NCI-H146 treated with DMSO at 0.1 percent for 48 hours (cell line): ENCODE measurements around the gene CTNNA2.

Source experiments
- DNase-seq: peaks from one replicate; lab custom pipeline; 2025; ENCODE audit not compliant: unreplicated experiment; lab: John Stamatoyannopoulos, UW

Gene CTNNA2

DNA sequence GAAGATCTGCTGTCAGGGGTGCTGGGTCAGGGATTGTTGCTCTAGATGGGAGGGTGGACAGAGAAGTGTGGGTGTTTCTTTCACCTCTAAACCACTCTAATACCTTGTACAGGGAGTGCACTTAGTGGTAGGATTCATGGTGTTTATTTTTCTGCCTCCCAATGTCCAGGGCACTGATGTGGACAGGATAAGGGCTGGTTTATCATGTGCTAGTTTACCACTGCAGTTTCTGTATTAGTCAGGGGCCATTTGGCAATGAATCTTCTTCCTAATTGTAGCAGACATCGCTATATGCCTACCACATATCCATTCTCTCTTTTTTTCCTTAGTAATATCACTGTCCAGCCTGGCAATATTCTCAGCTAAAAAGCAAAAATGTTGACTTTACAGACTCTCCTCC lies 842.0 kb downstream of the CTNNA2 start:
- DNase-seq = no peak

DNA sequence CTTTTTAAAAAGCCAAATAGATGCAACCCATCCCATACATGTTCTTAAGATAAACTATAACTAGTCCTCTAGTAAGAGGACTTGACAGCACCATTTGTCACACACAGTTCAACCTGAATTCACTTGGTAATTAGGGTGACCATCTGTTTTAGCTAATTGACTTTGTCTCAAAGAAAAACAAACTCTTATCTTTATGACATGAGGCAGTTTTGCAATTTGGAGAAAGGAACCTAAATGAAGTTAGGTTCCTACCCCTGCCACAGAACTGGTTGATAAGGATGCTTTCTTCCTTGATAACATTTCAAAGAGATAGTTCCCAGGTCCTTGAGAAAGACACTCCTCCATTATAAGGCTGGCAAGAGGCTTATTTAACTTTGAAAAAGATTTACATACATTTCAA lies 849.1 kb downstream of the CTNNA2 start:
- no peak for DNase-seq

DNA sequence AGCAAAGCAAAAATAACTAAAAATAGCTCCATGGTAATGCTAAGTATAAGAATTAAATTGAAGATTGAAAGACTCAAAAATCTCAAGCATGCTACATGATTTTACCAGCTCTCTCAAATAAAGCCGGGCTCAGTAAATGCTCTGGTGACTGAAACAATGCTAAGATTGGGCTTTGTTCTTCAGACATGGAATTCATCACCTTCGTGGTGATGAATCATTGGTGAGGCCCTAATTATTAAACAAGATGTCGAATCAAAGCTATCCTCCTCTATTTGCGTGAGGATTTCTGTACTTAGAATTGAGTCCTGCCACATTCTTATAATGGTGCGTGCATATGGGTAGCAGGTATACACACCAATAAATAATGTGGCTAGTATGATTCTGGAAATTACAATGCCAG lies 850.5 kb downstream of the CTNNA2 start:
- no peak for DNase-seq

DNA sequence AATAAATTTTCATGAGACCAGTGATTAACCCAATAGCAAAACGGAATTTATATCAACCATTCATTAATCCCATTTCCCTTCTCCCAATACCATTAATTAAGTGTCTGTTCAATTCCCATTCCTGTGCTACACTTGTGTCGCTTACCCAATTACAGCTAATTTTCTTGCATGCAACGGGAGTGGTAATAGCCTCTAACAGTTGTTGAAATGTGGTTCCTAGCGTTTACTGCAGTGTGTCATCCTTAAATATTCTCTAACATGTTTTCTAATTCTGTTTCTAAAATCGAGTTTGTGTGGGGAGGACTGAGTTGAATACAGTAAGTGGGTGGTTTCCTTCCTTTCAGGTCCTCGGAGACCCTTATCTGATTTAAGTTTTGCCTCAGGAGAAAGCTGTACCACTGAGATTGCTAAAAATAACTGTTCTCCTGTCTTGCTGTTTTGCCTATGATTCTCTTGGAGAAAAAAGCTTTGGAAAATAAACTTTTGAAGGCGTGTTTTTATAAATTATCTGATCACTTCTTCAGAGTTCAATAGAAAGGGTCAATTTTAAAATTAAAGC lies 851.0 kb downstream of the CTNNA2 start:
- DNase-seq = no peak

DNA sequence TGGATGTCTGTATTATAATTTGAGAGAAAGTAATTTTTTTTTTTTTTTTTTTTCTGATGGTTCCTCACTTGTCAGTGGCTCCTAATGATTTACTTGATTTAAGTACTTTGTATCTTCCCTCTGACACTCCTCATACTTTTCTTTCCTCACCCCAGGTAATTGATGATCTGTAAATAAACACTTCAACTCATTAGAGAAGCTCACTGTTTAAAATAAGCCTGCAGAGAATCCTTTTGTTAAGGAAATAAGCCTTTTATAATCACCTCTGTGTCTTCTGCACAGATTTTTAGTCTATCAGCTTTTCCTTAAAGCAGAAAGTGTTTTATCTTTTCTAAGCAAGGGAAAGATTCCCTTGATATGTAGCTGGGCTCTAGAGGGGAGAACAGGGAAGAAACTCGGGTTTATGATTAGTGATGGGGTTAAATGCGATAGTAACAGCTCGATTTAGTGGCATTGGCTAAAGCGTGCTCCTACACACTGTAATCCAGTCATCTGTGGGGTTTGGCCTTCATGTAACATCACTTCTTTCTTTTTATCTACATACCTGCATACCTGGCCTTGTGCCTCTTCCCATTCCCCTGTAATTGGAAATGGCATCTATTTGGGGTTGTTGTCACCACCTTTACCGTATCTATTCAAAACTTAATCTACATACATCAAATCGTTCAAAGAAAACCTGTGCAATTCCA lies 851.8 kb downstream of the CTNNA2 start:
- no peak for DNase-seq

DNA sequence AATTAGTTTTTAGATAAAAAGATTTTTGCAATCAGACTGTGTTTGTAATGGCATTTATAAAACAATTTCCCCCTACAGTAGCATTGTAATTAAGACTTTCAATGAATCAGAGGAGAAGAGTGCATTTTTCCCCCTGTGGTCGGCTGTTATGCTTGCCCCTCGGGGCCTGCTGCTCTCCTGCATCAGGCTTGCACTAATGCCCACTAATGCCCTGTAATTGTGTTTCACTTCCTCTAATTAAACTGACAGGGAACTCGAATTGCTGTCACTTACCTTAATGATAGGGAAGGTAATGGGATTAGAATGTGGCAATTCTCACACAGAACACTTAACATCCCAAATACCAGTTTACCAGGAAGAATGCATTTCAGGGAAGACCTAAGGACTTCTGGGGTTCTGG lies 852.9 kb downstream of the CTNNA2 start:
- DNase-seq = no peak

DNA sequence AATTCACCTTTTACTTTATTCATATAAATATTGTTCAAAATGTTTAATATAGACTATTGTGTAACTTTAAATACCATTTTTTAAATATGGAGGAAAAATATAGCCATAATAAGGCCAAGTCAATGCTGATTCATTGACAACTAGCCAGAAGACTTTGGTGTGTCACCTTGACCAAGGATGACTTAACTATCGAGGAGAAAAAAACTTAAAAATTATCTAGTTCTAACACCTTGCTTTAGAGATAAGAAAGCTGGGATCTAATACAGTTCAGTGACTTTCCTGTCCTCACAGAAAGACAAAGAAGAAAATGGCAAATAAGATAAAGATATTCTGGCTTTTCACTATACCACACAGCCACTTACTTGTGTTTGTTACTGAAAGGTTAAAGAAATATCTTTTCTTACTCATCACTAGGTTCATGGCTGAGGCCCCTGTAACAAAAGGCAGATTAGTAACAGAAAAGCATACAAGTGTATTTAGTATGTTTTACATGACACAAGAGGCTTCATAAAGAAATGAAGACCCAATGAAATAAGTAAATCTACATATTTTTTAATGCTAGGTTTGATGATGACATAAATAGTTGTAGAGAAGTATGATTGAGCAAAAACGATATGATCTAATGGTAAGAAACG lies 857.6 kb downstream of the CTNNA2 start:
- DNase-seq = no peak

DNA sequence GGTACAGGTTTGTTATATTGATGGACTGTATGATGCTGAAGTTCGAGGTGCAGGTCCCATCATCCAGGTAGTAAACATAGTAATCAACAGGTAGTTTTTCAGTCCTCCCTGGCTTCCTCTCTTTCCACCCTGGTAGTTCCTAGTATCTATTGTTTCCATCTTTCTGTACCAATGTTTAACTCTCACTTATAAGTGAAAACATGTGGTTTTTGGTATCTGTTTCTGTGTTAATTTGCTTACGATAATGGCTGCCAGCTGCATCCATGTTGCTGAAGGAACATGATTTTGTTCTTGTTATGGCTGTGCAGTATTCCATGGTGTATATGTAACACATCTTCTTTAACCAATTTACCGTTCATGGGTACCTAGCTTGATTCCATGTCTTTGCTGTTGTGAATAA lies 861.3 kb downstream of the CTNNA2 start:
- no peak for DNase-seq

DNA sequence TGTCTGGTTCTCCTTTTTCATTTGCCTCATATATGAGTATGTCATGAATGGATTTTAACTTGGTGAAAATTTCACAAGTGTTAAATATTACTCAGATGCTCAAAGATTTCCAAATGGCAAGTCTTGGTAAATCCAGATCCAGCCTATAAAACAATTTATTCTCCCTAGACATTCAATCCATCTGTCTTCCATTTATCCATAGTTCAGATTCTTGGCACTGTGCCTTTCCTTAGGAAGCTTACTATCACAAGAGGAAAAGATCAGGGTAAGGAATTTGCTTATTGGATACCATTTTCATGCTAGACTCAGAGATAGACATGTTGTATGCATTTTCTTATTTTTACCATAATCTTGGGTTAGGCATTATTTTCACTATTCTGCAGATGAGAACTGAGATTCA lies 864.2 kb downstream of the CTNNA2 start:
- DNase-seq = no peak

DNA sequence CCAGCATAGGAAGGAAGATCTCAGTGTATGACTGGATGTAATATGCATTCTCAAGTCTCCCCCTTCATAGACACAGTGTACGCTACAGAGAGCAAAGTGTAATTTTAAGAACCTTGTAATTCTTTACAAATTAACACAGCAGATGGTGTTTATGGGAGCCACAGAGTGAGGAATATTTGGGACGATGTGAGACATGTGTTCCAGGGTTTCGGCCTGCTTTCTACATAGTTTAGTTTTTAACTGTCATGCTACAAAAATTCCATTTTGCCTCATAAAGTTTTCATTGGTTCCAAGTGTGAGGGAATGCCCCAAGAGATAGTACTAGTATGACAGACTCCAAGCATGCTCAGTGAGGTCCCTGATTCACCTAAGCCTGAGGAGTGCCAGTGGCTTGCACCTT lies 867.9 kb downstream of the CTNNA2 start:
- no peak for DNase-seq

DNA sequence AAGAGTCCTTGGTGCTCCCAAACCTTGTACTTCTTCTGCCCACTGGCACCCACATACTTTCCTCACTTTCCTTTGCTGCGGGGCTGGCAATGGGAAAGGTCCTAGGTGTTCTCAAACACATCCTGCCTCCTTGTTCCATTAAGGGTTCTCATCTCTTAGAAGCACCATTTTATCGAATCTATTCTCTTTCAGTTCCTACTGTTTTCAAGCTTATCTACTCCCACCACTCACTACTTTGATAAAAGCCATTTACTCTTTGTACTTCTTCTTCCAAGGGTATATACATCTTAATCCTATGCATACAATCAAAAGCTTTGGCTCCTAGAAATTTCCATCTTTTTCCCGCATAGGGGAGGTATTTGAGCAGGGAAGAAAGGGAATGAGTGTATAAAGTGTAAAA lies 868.8 kb downstream of the CTNNA2 start:
- no peak for DNase-seq

DNA sequence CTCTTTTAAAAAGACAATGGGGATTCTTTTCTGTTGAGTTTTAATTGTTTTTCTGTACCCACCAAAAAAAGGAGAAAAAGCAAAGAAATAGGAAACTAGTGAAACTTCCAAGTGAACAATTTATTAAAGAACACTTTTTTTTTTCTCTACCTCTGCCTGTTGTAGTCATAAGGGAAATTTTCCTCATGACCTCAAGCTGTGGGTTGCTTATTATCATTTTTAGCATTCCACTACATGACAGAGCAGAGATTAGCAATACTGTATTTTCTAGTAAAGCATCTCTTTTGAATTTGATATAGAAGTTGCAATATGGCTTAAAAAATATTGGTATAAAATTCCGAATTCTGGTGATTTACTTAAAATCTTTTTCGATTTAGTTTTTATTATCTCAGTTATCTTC lies 879.6 kb downstream of the CTNNA2 start:
- DNase-seq = no peak

DNA sequence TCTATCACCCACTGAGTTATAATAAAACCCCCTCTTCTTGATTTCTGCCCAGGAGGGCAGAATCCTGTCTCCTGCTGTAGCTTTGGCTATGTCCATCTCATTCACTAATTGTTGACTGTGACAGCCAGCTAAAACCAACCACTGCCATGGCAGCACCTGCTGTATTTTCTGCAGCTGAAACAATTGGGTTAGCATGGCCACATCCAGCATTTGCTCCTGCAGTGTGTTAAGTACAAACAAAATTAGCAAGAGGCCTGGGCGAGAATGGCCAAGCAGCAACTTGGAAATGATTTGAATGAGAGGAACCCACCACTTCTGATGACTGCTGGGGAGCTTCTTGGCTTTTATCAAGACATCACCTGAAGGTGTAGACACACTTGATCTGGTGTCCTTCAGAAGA lies 881.1 kb downstream of the CTNNA2 start:
- DNase-seq = no peak

DNA sequence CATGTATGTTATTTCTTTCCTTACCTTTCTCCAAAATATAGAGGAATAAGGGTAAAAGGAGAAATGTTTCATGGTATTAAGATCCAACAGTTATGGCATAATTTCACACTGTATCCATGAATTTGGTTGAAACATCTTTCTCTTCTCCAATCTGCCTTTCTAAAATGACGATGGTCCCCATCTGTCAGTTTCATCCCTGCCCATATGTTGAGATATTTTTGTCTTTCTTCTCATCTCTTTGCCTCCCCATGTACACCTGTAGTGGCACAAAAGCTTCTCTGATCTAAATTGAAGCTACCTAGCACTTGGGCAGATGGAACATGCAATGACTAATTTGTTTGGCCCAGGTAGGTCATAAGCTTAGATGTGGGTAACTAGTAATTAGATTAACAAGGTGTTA lies 882.4 kb downstream of the CTNNA2 start:
- no peak for DNase-seq

DNA sequence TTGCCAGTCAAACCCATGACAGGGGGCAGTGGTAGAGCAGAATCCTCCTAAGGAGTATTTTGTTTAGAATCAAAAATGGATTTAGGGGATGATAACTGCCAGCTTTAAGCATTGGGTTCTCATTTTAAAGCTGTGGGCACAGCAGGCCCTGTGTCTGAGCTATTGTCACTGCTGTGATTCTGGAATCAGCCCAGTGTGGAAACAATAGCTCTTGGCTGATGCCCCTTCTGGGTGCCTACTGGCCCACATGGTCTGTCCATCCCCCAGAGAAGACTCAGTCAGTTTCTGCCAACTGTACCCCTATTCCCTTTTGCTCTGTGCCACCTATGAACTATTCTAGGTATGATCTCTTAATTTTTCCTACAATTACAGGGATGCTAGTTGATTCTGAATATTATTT lies 883.4 kb downstream of the CTNNA2 start:
- DNase-seq = no peak

DNA sequence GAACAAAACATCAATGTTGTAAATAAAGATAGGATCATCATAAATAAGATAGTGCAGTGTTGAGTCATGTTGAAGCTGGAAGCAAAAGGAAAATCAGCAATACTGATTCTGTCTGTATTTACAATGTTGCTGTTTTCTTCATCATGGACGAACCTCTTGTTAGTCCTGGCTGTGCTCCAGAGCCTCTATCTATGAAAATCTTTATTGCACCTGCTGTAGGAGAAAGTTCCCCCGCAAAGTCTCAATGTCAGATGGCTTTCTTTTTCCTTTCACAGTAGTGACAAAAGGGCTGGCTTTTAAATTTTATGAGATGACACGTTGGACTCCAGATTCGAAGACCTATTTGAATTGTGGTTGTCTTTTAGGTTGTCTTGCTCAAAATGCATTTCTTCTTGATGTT lies 890.2 kb downstream of the CTNNA2 start:
- no peak for DNase-seq

DNA sequence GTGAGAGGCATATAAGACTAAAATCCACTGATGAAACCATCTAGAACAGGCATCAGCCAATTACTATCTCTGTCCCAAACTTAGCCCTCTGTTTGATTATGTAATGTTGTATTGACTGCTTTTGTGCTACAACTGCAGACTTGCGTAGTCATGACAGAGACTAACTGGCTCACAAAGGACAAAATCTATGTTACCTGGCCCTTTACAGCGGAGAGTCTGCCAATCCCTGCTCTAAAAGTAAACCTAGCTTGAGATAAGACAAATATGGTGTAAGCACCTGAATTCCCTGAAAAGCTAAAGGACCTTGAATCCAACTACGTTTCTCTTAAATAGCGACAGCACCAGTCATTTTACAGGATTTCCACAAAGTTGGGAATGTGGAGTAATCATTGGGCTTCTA lies 894.5 kb downstream of the CTNNA2 start:
- DNase-seq = no peak

DNA sequence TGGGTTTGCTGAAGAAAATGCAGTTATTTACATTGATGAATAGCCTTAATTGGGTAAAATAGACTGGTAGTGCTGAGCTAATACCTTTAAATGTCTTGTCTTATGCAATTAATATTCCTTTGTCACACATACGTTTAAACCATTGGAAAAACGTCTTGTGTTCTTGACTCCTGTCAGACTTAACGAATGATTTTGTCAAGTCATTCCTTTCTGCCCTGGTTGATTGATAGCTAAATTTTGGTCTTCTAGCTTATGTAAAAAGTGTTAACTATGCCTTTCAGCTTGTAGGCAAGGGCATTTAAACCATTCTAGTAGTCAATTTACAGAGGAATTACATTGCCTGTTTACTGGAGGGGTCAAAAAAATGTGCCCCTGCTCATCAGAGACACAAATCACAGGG lies 897.5 kb downstream of the CTNNA2 start:
- DNase-seq = no peak

DNA sequence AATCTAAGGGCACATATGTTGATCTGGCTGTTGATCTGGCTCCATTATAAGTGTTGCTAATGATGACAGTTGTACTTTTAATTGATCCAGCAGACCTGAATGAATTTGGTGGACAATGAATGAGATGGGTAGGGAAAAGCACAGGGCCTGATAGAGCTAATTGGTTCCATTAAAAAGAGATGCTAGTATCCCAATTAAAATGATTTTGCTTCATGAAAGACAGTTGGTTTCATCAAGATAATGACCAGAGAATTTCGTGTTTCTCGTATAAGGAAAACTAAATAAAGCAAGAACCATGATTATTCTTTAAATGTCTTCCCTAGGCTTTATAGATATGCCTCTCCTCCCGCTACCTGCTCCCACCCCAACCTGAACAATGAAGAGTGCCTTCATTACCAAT lies 900.3 kb downstream of the CTNNA2 start:
- no peak for DNase-seq

DNA sequence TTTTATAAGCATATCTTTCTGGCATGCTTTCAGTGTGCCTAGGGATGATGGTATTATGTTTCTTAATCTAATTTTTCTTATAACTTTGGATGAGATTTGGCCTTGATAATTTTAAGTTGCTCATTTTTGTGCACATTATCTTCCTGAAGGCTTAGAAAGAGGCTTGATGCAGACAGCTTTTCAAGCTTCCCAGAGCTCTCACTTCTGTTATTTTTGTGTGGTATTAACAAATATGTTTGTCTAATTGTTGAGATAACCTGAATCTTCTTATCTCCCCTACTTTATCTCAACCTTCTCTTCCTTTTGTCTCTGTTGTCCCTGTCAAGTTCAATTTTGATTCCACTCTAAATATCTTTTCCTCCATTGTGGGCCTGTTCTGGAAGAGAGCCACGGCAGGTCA lies 904.9 kb downstream of the CTNNA2 start:
- no peak for DNase-seq

DNA sequence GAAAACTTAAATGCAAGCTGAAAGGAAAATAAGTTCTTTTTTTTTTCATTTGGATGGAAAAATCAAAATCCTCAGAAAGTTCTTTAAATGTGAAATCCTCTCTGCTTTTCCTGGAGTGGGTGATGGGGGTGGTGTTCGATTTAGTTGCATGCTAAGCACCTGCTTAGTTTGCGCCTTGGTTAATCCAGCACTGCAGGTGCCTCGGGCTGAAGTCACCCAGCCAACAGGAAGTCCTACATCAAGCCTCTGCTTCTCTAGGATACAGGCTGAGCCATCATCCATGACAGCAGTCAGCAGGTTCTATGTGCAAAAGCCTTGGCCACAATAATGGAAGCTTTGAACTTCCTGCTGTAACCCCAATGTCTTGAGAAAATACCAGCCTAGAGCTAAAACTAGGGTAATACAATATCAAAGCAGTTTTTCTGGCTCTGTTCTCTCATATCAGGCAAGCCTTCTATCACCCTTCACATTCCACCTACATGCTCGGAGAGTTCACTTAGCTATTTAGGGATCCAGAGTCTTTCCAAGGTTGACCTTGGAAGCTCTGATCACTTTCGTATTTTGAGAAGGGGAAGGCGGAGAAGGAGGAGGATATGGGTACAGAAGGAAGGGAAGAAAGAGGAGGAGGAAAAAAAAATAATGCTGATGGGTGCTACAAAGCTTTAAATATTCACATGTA lies 907.8 kb downstream of the CTNNA2 start:
- no peak for DNase-seq

DNA sequence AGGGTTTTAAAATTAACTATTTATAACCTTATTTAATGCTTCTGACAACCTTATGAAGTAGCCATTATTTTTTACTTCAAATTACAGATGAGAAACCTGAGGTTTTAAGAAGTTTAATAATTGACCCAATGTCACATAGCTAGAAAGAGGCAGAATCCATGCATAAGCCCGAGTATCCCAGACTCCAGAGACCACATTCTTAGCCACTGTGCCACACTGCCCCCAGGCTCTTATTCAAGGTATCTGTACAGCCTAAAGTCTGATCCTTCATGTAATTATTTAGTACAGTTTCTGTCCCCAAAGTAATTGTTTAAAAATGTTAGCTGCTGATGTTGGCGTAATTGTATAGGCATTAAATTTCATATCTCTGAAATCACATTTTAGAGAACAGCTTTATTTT lies 916.4 kb downstream of the CTNNA2 start:
- no peak for DNase-seq
